IMR-90 (cell line): ENCODE results near the gene CALHM1. TPM values are rescaled to one million over a fixed set of nuclear protein-coding genes. Genes with fewer than 3 reads are reported as not detected.

Experiments
- ATAC-seq: fragments of 200-7000 bp; cut with Tn5 transposase; 2 replicates; pipeline ENCODE4 v1.9.1; 2020; ENCODE audit warnings: low read depth, mild to moderate bottlenecking, moderate library complexity
- BruUV-seq: library from RNA; stranded (reverse); fragments of 400-500 nt; replicated peaks from 2 replicates; lab custom pipeline; 2021; lab: Mats Ljungman, UMichigan
- CTCF ChIA-PET: fragments of 300-600 bp; formaldehyde crosslinking; extraction: SDS; loops from one replicate; lab custom pipeline; 2021; ENCODE audit warnings: antibody characterized with exemption; lab: Yijun Ruan, JAX
- POLR2A ChIA-PET: fragments of 300-600 bp; sonication (Branson Sonifier 250); formaldehyde crosslinking; loops from one replicate; lab custom pipeline; 2022; ENCODE audit warnings: antibody characterized with exemption; ENCODE audit not compliant: unreplicated experiment; lab: Charles Lee
- DNase-seq: peaks from one replicate; pipeline ENCODE4 v3.0.0; 2013
- H2AFZ ChIP-seq: replicated peaks from 2 replicates; pipeline ENCODE3; 2013; ENCODE audit warnings: low read length, mild to moderate bottlenecking; ENCODE audit not compliant: poor library complexity
- H2AK5ac ChIP-seq: 2 replicates; pipeline ENCODE4 v1.6.1; 2013; ENCODE audit warnings: low read depth, low read length, inconsistent platforms
- H2AK9ac ChIP-seq: replicated peaks from 2 replicates; pipeline ENCODE3; 2013; ENCODE audit warnings: mild to moderate bottlenecking, low read depth, low read length, moderate library complexity; ENCODE audit not compliant: poor library complexity
- H2BK120ac ChIP-seq: 2 replicates; pipeline ENCODE4 v1.6.1; 2013; ENCODE audit warnings: low read depth, low read length, inconsistent platforms
- H2BK15ac ChIP-seq: 3 replicates; pipeline ENCODE4 v1.6.1; 2013; ENCODE audit warnings: low read depth, low read length, inconsistent platforms
- H2BK20ac ChIP-seq: 2 replicates; pipeline ENCODE4 v1.6.1; 2013; ENCODE audit warnings: low read depth, mild to moderate bottlenecking, inconsistent platforms, low read length, moderate library complexity
- H2BK5ac ChIP-seq: 2 replicates; pipeline ENCODE4 v1.6.1; 2013; ENCODE audit warnings: mild to moderate bottlenecking, low read depth, low read length, inconsistent platforms; ENCODE audit not compliant: poor library complexity, severe bottlenecking
- H3K14ac ChIP-seq: replicated peaks from 2 replicates; pipeline ENCODE4 v1.6.1; 2013; ENCODE audit warnings: low read depth, low read length, inconsistent platforms
- H3K18ac ChIP-seq: 2 replicates; pipeline ENCODE4 v1.6.1; 2013; ENCODE audit warnings: low read depth, low read length, control low read depth
- H3K23ac ChIP-seq: 2 replicates; pipeline ENCODE4 v1.6.1; 2013; ENCODE audit warnings: low read depth, low read length, inconsistent platforms
- H3K27ac ChIP-seq: 2 replicates; pipeline ENCODE4 v1.5.1; 2013; ENCODE audit warnings: mild to moderate bottlenecking, control low read depth, low read length; ENCODE audit not compliant: insufficient read depth
- H3K27me3 ChIP-seq: 2 replicates; pipeline ENCODE4 v1.6.1; 2013; ENCODE audit warnings: low read length; ENCODE audit not compliant: control insufficient read depth, insufficient read depth
- H3K36me3 ChIP-seq: 2 replicates; pipeline ENCODE4 v1.6.1; 2013; ENCODE audit warnings: low read length, mixed read lengths; ENCODE audit not compliant: control insufficient read depth, insufficient read depth
- H3K4ac ChIP-seq: 2 replicates; pipeline ENCODE4 v1.6.1; 2013; ENCODE audit warnings: low read depth, low read length, inconsistent platforms
- H3K4me1 ChIP-seq: 2 replicates; pipeline ENCODE4 v1.6.1; 2013; ENCODE audit warnings: low read length, mixed read lengths; ENCODE audit not compliant: control insufficient read depth, insufficient read depth
- H3K4me2 ChIP-seq: 2 replicates; pipeline ENCODE4 v1.6.1; 2013; ENCODE audit warnings: low read depth, mild to moderate bottlenecking, control low read depth, low read length, moderate library complexity
- H3K4me3 ChIP-seq: 2 replicates; pipeline ENCODE4 v1.5.1; 2013; ENCODE audit warnings: low read depth, mild to moderate bottlenecking, control low read depth, low read length, moderate library complexity; ENCODE audit not compliant: insufficient read depth
- H3K56ac ChIP-seq: 2 replicates; pipeline ENCODE4 v1.6.1; 2013; ENCODE audit warnings: low read length, inconsistent platforms; ENCODE audit not compliant: insufficient read depth; ENCODE audit errors: extremely low read depth
- H3K79me1 ChIP-seq, 2 experiments: 2 replicates each; pipeline ENCODE4 v1.6.1; 2013; ENCODE audit warnings: low read length in 2 of 2, inconsistent platforms in 1 of 2, low read depth in 1 of 2
- H3K9ac ChIP-seq: 2 replicates; pipeline ENCODE4 v1.6.1; 2013; ENCODE audit warnings: low read depth, low read length, control low read depth
- H3K9me1 ChIP-seq: 2 replicates; pipeline ENCODE4 v1.6.1; 2013; ENCODE audit warnings: low read length, inconsistent platforms; ENCODE audit not compliant: insufficient read depth
- H3K9me3 ChIP-seq: 2 replicates; pipeline ENCODE4 v1.6.1; 2013; ENCODE audit warnings: low read length; ENCODE audit not compliant: control insufficient read depth, insufficient read depth
- H4K20me1 ChIP-seq: 2 replicates; pipeline ENCODE4 v1.6.1; 2013; ENCODE audit warnings: low read length, inconsistent platforms; ENCODE audit not compliant: insufficient read depth
- H4K5ac ChIP-seq: 2 replicates; pipeline ENCODE4 v1.6.1; 2013; ENCODE audit warnings: mild to moderate bottlenecking, low read depth, low read length, control low read depth
- H4K8ac ChIP-seq, 2 experiments: 2 replicates each; pipeline ENCODE4 v1.6.1; 2013; ENCODE audit warnings: low read depth in 2 of 2, low read length in 2 of 2, control low read depth in 1 of 2, inconsistent platforms in 1 of 2
- H4K91ac ChIP-seq: 2 replicates; pipeline ENCODE4 v1.6.1; 2013; ENCODE audit warnings: low read depth, low read length, inconsistent platforms; ENCODE audit not compliant: insufficient read depth
- BHLHE40 ChIP-seq: fragments of 150-350 bp; IDR thresholded peaks from 2 replicates; pipeline ENCODE4 v1.6.1; 2016; ENCODE audit warnings: mild to moderate bottlenecking, low read depth, low read length
- MAZ ChIP-seq: IDR thresholded peaks from 2 replicates; pipeline ENCODE4 v1.6.1; 2012; ENCODE audit warnings: low read depth, mild to moderate bottlenecking, low read length, improper control_type of control experiment, moderate library complexity, borderline replicate concordance
- POLR2A ChIP-seq: IDR thresholded peaks from 2 replicates; pipeline ENCODE4 v1.6.1; 2012; ENCODE audit warnings: mild to moderate bottlenecking, low read depth, low read length
- WGBS, 2 experiments: methylation state at CpG; one replicate each; pipeline versions ENCODE4 v1.1.5 to v1.1.7; 2013; ENCODE audit warnings: missing lambda C conversion rate in 2 of 2; ENCODE audit not compliant: insufficient read length in 1 of 2; ENCODE audit errors: extremely low coverage in 2 of 2; 5-methylcytosine and 5-hydroxymethylcytosine counted together
- dilution Hi-C: fragments of 300-500 bp; cut with HindIII; formaldehyde crosslinking; loops from one replicate; pipeline ENCODE4 v1.14.3; 2018; ENCODE audit warnings: low sequenced_read_pairs; ENCODE audit not compliant: unreplicated experiment
- in situ Hi-C: fragments of 300-500 bp; cut with MboI; formaldehyde crosslinking; loops from 3 replicates; pipeline ENCODE4 v1.14.3; 2019; ENCODE audit warnings: low sequenced_read_pairs, inconsistent platforms, mixed read lengths
- intact Hi-C: fragments of 100-400 bp; cut with micrococcal nuclease; formaldehyde crosslinking; loops from 2 replicates; pipeline ENCODE4 v1.10.0; 2022
- polyA plus RNA-seq, 3 experiments: library from polyadenylated mRNA; depleted of rRNA; stranded (reverse); fragments of >200 nt; gene quantifications; 2 replicates each; pipeline ENCODE4 v1.2.3, GENCODE V29; 2012; ENCODE audit warnings: low replicate concordance in 1 of 3
- total RNA-seq: library from RNA; depleted of rRNA; stranded (reverse); fragments of >200 nt; gene quantifications from 2 replicates; pipeline ENCODE4 v1.2.3, GENCODE V29; 2012

Gene CALHM1
- total and polyA plus RNA-seq, 2 of the 4 experiments (the other 2 are of a cell fraction): not detected

DNA sequence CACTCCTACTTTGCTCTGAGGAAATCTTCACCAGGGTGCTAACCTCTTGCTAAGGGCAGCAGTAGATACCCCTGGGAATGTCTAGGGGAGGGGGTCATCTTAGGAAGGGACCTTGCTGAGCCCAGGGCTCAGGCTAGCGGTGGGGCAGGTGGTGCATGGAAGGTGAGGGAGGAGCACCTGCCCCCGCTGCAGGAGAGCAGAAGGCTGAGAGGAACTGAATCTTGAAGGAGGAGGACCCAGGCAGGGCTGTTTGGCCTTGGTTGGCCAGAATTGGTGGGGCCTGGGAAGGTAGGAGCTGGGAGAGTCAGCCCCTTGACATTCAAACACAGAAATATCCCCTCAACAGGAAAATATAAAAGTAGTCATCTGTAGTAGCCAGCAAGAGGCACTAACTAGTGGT is 13.3 kb upstream of the CALHM1 start:
- no TSS peak for BruUV-seq
- H4K8ac ChIP-seq: no peak overlapping the region
- DNase-seq (no peak), ATAC-seq (no peak)
- H4K5ac ChIP-seq: no peak overlapping the region
- H3K27me3 ChIP-seq: peaks cover 34% of the 10 kb centered on the region
- H2BK20ac ChIP-seq: no peak overlapping the region
- no peak overlapping the region for H3K27ac ChIP-seq
- no peaks in the 10 kb centered on the region for H4K20me1 ChIP-seq
- no peak overlapping the region for H2AK5ac ChIP-seq
- H3K4me3 ChIP-seq: no peak overlapping the region
- no peak overlapping the region for H3K18ac ChIP-seq
- no peaks in the 10 kb centered on the region for H3K79me1 ChIP-seq
- no peak overlapping the region for H3K4me2 ChIP-seq
- no peak overlapping the region for H2BK15ac ChIP-seq
- H3K14ac ChIP-seq: no peak overlapping the region
- POLR2A ChIA-PET: no interaction called here
- H3K56ac ChIP-seq: no peak overlapping the region
- WGBS, 2 experiments: no CpG with 5 or more reads among the region's 2 CpGs
- no peaks in the 10 kb centered on the region for H3K9me1 ChIP-seq
- CTCF ChIA-PET: no interaction called here
- intact Hi-C loops: no loop called here
- H3K23ac ChIP-seq: no peak overlapping the region
- no peak overlapping the region for H2BK120ac ChIP-seq
- dilution Hi-C loops: no loop called here
- H3K9me3 ChIP-seq: no peaks in the 10 kb centered on the region
- no peak overlapping the region for H4K91ac ChIP-seq
- no peak overlapping the region for H3K4ac ChIP-seq
- no peaks in the 10 kb centered on the region for H3K36me3 ChIP-seq
- H3K9ac ChIP-seq: no peak overlapping the region
- in situ Hi-C loops: no loop called here
- TF ChIP-seq BHLHE40 (no peak), POLR2A (no peak), MAZ (no peak)
- H2AK9ac ChIP-seq: no peak overlapping the region
- H2BK5ac ChIP-seq: no peak overlapping the region
- H3K4me1 ChIP-seq: peaks cover 3% of the 10 kb centered on the region
- H2AFZ ChIP-seq: no peak overlapping the region
